Measurements from ENCODE around the gene PXYLP1.
A peak's percentile ranks its signal among the peaks of the same experiment; 100 is the strongest.
"Not testable (repeated sequence)": the region's sequence is repeated elsewhere in the genome, so short reads cannot be mapped to it uniquely, and the experiment has no call there.

Gene PXYLP1

GRCh38 chr3:141291559-141292355 is 60.1 kb downstream of the PXYLP1 start:
- TF ChIP-seq TAF1 (IDR thresholded peaks at IDR 0.05; ENCODE audit: borderline replicate concordance, low read depth, low read length) = no peak
- TF ChIP-seq POLR2AphosphoS5 (IDR thresholded peaks at IDR 0.05; ENCODE audit: low read depth, low read length) = no peak
- no peak for TF ChIP-seq POLR2A (IDR thresholded peaks at IDR 0.05; ENCODE audit: low read depth, low read length)
- FAIRE-seq (no peak), DNase-seq (ENCODE audit: insufficient read length) (no peak)

- FAIRE-seq (no peak), DNase-seq (ENCODE audit: insufficient read length) (no peak)
- TF ChIP-seq POLR2A (IDR thresholded peaks at IDR 0.05; ENCODE audit: low read depth, low read length) (no peak), POLR2AphosphoS5 (IDR thresholded peaks at IDR 0.05; ENCODE audit: low read depth, low read length) (no peak), TAF1 (IDR thresholded peaks at IDR 0.05; ENCODE audit: borderline replicate concordance, low read depth, low read length) (no peak)
Observed at GRCh38 chr3:141292356-141293058, 60.9 kb downstream of the PXYLP1 start.

- DNase-seq (ENCODE audit: insufficient read length) = no peak
- FAIRE-seq = no peak
- TF ChIP-seq POLR2AphosphoS5 (IDR thresholded peaks at IDR 0.05; ENCODE audit: low read depth, low read length) = no peak
- no peak for TF ChIP-seq POLR2A (IDR thresholded peaks at IDR 0.05; ENCODE audit: low read depth, low read length)
- no peak for TF ChIP-seq TAF1 (IDR thresholded peaks at IDR 0.05; ENCODE audit: borderline replicate concordance, low read depth, low read length)
Observed at GRCh38 chr3:141294301-141294700, 62.7 kb downstream of the PXYLP1 start.

- FAIRE-seq (no peak), DNase-seq (ENCODE audit: insufficient read length) (no peak)
- TF ChIP-seq TAF1 (IDR thresholded peaks at IDR 0.05; ENCODE audit: borderline replicate concordance, low read depth, low read length) = no peak
- no peak for TF ChIP-seq POLR2A (IDR thresholded peaks at IDR 0.05; ENCODE audit: low read depth, low read length)
- TF ChIP-seq POLR2AphosphoS5 (IDR thresholded peaks at IDR 0.05; ENCODE audit: low read depth, low read length) = no peak
Observed at GRCh38 chr3:141294848-141295247, 63.2 kb downstream of the PXYLP1 start.

- not testable (repeated sequence) for FAIRE-seq; DNase-seq (ENCODE audit: insufficient read length)
Observed at GRCh38 chr3:141300426-141300825, 68.8 kb downstream of the PXYLP1 start.

GRCh38 chr3:141302364-141303141 is 70.9 kb downstream of the PXYLP1 start:
- DNase-seq (ENCODE audit: insufficient read length) = no peak
- TF ChIP-seq TAF1 (IDR thresholded peaks at IDR 0.05; ENCODE audit: borderline replicate concordance, low read depth, low read length) (no peak), POLR2AphosphoS5 (IDR thresholded peaks at IDR 0.05; ENCODE audit: low read depth, low read length) (no peak)
- FAIRE-seq = no peak

GRCh38 chr3:141303481-141304223 is 72.0 kb downstream of the PXYLP1 start:
- DNase-seq (ENCODE audit: insufficient read length) (no peak), FAIRE-seq (peak; percentile 54)
- no peak for TF ChIP-seq TAF1 (IDR thresholded peaks at IDR 0.05; ENCODE audit: borderline replicate concordance, low read depth, low read length)
- no peak for TF ChIP-seq POLR2AphosphoS5 (IDR thresholded peaks at IDR 0.05; ENCODE audit: low read depth, low read length)
- no peak for TF ChIP-seq POLR2A (IDR thresholded peaks at IDR 0.05; ENCODE audit: low read depth, low read length)

- no peak for TF ChIP-seq TAF1 (IDR thresholded peaks at IDR 0.05; ENCODE audit: borderline replicate concordance, low read depth, low read length)
- TF ChIP-seq POLR2AphosphoS5 (IDR thresholded peaks at IDR 0.05; ENCODE audit: low read depth, low read length) = no peak
- no peak for TF ChIP-seq POLR2A (IDR thresholded peaks at IDR 0.05; ENCODE audit: low read depth, low read length)
- FAIRE-seq (no peak), DNase-seq (ENCODE audit: insufficient read length) (no peak)
Observed at GRCh38 chr3:141305436-141305835, 73.8 kb downstream of the PXYLP1 start.

- DNase-seq (ENCODE audit: insufficient read length) (no peak), FAIRE-seq (no peak)
- TF ChIP-seq TAF1 (IDR thresholded peaks at IDR 0.05; ENCODE audit: borderline replicate concordance, low read depth, low read length) = no peak
- TF ChIP-seq POLR2A (IDR thresholded peaks at IDR 0.05; ENCODE audit: low read depth, low read length) = no peak
- no peak for TF ChIP-seq POLR2AphosphoS5 (IDR thresholded peaks at IDR 0.05; ENCODE audit: low read depth, low read length)
Observed at GRCh38 chr3:141306276-141306675, 74.7 kb downstream of the PXYLP1 start.

- TF ChIP-seq TAF1 (IDR thresholded peaks at IDR 0.05; ENCODE audit: borderline replicate concordance, low read depth, low read length) (no peak), POLR2A (IDR thresholded peaks at IDR 0.05; ENCODE audit: low read depth, low read length) (no peak), POLR2AphosphoS5 (IDR thresholded peaks at IDR 0.05; ENCODE audit: low read depth, low read length) (no peak)
- FAIRE-seq (no peak), DNase-seq (ENCODE audit: insufficient read length) (no peak)
Observed at GRCh38 chr3:141306922-141307321, 75.3 kb downstream of the PXYLP1 start.
